ENCODE data around the gene LAGE3. TPM values are rescaled to one million over a fixed set of nuclear protein-coding genes. Genes with fewer than 3 reads are reported as not detected.
"Not testable (repeated sequence)": the region's sequence is repeated elsewhere in the genome, so short reads cannot be mapped to it uniquely, and the experiment has no call there.

Gene LAGE3
- total and polyA plus RNA-seq, 2 donors (not counting 3 experiments of a cell fraction or from before 2014, with no cell fraction given): 14.3 to 31.9 TPM

DNA sequence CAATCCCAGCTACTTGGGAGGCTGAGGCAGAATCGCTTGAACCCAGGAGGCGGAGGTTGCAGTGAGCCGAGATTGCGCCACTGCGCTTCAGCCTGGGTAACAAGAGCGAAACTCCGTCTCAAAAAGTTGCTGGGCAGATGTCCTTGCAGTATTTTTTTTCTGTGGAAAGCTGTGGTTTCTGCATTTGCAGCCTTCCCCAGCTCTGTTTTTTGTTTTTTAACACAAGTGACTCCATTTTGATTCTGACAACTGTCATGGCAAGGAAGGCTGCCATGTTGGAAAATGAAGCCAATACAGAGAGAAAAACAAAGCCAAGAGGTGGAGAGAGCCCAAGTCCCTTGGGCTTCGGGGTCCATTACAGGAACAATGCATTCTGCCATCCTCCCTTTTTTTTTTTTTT lies 23.0 kb upstream of the LAGE3 start:
- CTCF ChIA-PET: no interaction called here
- POLR2A ChIA-PET: no interaction called here
- Histone ChIP-seq H3K36me3 (ENCODE audit: control insufficient read depth in 2 of 2, extremely low read depth in 1 of 2, insufficient read depth in 2 of 2, low read length in 2 of 2) (no peaks in the 10 kb centered on the region), H4K20me1 (replicated peaks; ENCODE audit: control insufficient read depth, extremely low read depth, insufficient read depth, low read length) (no peaks in the 10 kb centered on the region), H2AFZ (ENCODE audit: low read depth, low read length) (no peak overlapping the region), H3K27me3 (ENCODE audit: control insufficient read depth in 2 of 2, insufficient read depth in 2 of 2, low read length in 2 of 2) (no peaks in the 10 kb centered on the region), H3K4me3 (replicated peaks in 1 of 3; ENCODE audit: insufficient read depth in 1 of 3, low read depth in 1 of 3, low read length in 3 of 3) (no peak overlapping the region), H3K79me2 (ENCODE audit: control insufficient read depth, insufficient read depth, low read length) (no peaks in the 10 kb centered on the region), H3K9ac (replicated peaks; ENCODE audit: extremely low read depth, insufficient read depth, low read length) (no peak overlapping the region), H3K27ac (ENCODE audit: insufficient read depth, low read depth, low read length) (no peak overlapping the region), H3K9me3 (replicated peaks; ENCODE audit: control insufficient read depth, insufficient read depth, low read length) (no peaks in the 10 kb centered on the region), H3K4me2 (ENCODE audit: insufficient read depth, low read length) (no peak overlapping the region), H3K9me1 (replicated peaks; ENCODE audit: control insufficient read depth, extremely low read depth, insufficient read depth, low read length) (no peaks in the 10 kb centered on the region), H3K4me1 (ENCODE audit: control insufficient read depth, extremely low read depth, insufficient read depth, low read length) (peaks cover 6% of the 10 kb centered on the region)
- intact Hi-C loops (cut with micrococcal nuclease) (no loop called here), dilution Hi-C loops (cut with MboI; ENCODE audit: extremely low pct_ligation_motif_present, low sequenced_read_pairs) (no loop called here)
- BruUV-seq (replicated peaks): no TSS peak
- no peak for DNase-seq (ENCODE audit: low read depth, low spot score)
- FAIRE-seq: no peak
- TF ChIP-seq FOS (IDR thresholded peaks at IDR 0.05; ENCODE audit: borderline replicate concordance, insufficient read depth, low read length) (no peak), MYC (IDR thresholded peaks at IDR 0.05; ENCODE audit: low read depth, low read length) (no peak), EZH2 (IDR thresholded peaks at IDR 0.05; ENCODE audit: borderline replicate concordance, low read depth, low read length, severe bottlenecking) (no peak), JUN (IDR thresholded peaks at IDR 0.05; ENCODE audit: borderline replicate concordance, insufficient read depth, insufficient read length, low read depth) (no peak), POLR2AphosphoS5 (IDR thresholded peaks at IDR 0.05; ENCODE audit: insufficient read depth, low read depth, low read length) (no peak), CTCF (IDR thresholded peaks at IDR 0.05; ENCODE audit: extremely low read depth in 1 of 2, insufficient read depth in 1 of 2, low read depth in 1 of 2, low read length in 2 of 2) (no peak), POLR2A (IDR thresholded peaks at IDR 0.05; ENCODE audit: low read depth, low read length) (no peak), MAX (IDR thresholded peaks at IDR 0.05; ENCODE audit: insufficient read depth, insufficient read length) (no peak)

DNA sequence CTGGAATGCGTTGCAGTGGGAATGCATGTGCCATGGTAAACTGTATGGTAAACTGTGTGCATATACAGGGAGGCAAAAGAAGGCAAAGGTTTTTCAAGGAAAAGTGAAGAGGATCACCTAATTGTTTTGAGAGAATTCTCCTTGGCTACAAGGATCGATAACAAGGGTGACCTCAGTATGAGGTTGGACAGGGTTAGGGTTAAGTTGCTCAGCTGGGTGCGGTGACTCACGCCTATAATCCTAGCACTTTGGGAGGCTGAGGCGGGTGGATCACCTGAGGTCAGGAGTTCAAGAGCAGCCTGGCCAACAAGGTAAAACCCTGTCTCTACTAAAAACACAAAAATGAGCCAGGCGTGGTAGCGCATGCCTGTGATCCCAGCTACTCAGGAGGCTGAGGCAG lies 22.3 kb upstream of the LAGE3 start:
- FAIRE-seq; H3K9me3 ChIP-seq (replicated peaks; ENCODE audit: control insufficient read depth, insufficient read depth, low read length); H3K4me1 ChIP-seq (ENCODE audit: control insufficient read depth, extremely low read depth, insufficient read depth, low read length); H3K9me1 ChIP-seq (replicated peaks; ENCODE audit: control insufficient read depth, extremely low read depth, insufficient read depth, low read length); H3K27me3 ChIP-seq (ENCODE audit: control insufficient read depth in 2 of 2, insufficient read depth in 2 of 2, low read length in 2 of 2); H2AFZ ChIP-seq (ENCODE audit: low read depth, low read length); dilution Hi-C loops (cut with MboI; ENCODE audit: extremely low pct_ligation_motif_present, low sequenced_read_pairs); H3K79me2 ChIP-seq (ENCODE audit: control insufficient read depth, insufficient read depth, low read length); H3K4me2 ChIP-seq (ENCODE audit: insufficient read depth, low read length); CTCF ChIA-PET; BruUV-seq (replicated peaks); H3K27ac ChIP-seq (ENCODE audit: insufficient read depth, low read depth, low read length); DNase-seq (ENCODE audit: low read depth, low spot score); POLR2A ChIA-PET; H4K20me1 ChIP-seq (replicated peaks; ENCODE audit: control insufficient read depth, extremely low read depth, insufficient read depth, low read length); H3K4me3 ChIP-seq (replicated peaks in 1 of 3; ENCODE audit: insufficient read depth in 1 of 3, low read depth in 1 of 3, low read length in 3 of 3); intact Hi-C loops (cut with micrococcal nuclease); H3K9ac ChIP-seq (replicated peaks; ENCODE audit: extremely low read depth, insufficient read depth, low read length); H3K36me3 ChIP-seq (ENCODE audit: control insufficient read depth in 2 of 2, extremely low read depth in 1 of 2, insufficient read depth in 2 of 2, low read length in 2 of 2): not testable (repeated sequence)

DNA sequence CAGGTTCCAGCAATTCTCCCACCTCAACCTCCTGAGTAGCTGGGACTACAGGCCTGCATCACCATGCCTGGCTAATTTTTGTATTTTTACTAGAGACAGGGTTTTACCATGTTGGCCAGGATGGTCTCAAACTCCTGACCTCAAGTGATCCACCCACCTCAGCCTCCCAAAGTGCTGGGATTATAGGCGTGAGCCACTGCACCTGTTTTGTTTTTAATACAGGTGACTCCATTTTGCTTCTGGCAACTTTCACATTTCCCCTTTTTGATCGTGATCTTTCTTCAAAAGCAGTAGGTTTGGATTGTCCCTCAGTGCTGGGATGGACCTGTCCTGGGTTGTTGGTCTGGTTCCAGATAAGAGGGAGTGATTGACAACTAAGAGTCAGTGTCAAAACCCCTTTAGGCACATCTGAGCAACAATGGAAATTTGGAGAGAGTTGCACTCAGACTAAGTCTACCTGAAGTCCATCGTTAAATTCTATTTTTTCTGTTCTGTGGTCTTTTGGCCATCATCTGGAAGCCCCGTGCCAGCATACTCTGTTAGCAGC lies 17.6 kb upstream of the LAGE3 start:
- H3K9ac ChIP-seq (replicated peaks; ENCODE audit: extremely low read depth, insufficient read depth, low read length); H3K9me1 ChIP-seq (replicated peaks; ENCODE audit: control insufficient read depth, extremely low read depth, insufficient read depth, low read length); H4K20me1 ChIP-seq (replicated peaks; ENCODE audit: control insufficient read depth, extremely low read depth, insufficient read depth, low read length); H3K4me2 ChIP-seq (ENCODE audit: insufficient read depth, low read length); BruUV-seq (replicated peaks); CTCF ChIA-PET; H3K27me3 ChIP-seq (ENCODE audit: control insufficient read depth in 2 of 2, insufficient read depth in 2 of 2, low read length in 2 of 2); H3K9me3 ChIP-seq (replicated peaks; ENCODE audit: control insufficient read depth, insufficient read depth, low read length); H3K79me2 ChIP-seq (ENCODE audit: control insufficient read depth, insufficient read depth, low read length); FAIRE-seq; DNase-seq (ENCODE audit: low read depth, low spot score); H3K4me3 ChIP-seq (replicated peaks in 1 of 3; ENCODE audit: insufficient read depth in 1 of 3, low read depth in 1 of 3, low read length in 3 of 3); POLR2A ChIA-PET; H2AFZ ChIP-seq (ENCODE audit: low read depth, low read length); H3K4me1 ChIP-seq (ENCODE audit: control insufficient read depth, extremely low read depth, insufficient read depth, low read length); intact Hi-C loops (cut with micrococcal nuclease); dilution Hi-C loops (cut with MboI; ENCODE audit: extremely low pct_ligation_motif_present, low sequenced_read_pairs); H3K27ac ChIP-seq (ENCODE audit: insufficient read depth, low read depth, low read length); H3K36me3 ChIP-seq (ENCODE audit: control insufficient read depth in 2 of 2, extremely low read depth in 1 of 2, insufficient read depth in 2 of 2, low read length in 2 of 2): not testable (repeated sequence)

All from endothelial cell of umbilical vein (primary cell).